GM18508 (cell line): ENCODE measurements around the gene ADGRL3.
"Not testable (repeated sequence)": the region's sequence is repeated elsewhere in the genome, so short reads cannot be mapped to it uniquely, and the experiment has no call there.

ENCODE experiments used
- ATAC-seq: cut with Tn5 transposase; IDR thresholded peaks from one replicate; pipeline ENCODE4 v1.9.1; 2021; ENCODE audit warnings: moderate number of reproducible peaks; ENCODE audit not compliant: insufficient read depth, unreplicated experiment

ADGRL3 gene

GRCh38 chr4:61335241-61335763 lies 135.2 kb downstream of the ADGRL3 start:
- no peak for ATAC-seq

- no peak for ATAC-seq
Measured at GRCh38 chr4:61336488-61336887, 136.4 kb downstream of the ADGRL3 start.

GRCh38 chr4:61336916-61337315 lies 136.8 kb downstream of the ADGRL3 start:
- no peak for ATAC-seq

- ATAC-seq, result no peak
Measured at GRCh38 chr4:61342061-61342460, 141.9 kb downstream of the ADGRL3 start.

GRCh38 chr4:61350932-61351331 lies 150.8 kb downstream of the ADGRL3 start:
- no peak for ATAC-seq

GRCh38 chr4:61356696-61357095 lies 156.6 kb downstream of the ADGRL3 start:
- no peak for ATAC-seq

- ATAC-seq, result no peak
Measured at GRCh38 chr4:61359301-61359700, 159.2 kb downstream of the ADGRL3 start.

- ATAC-seq, result not testable (repeated sequence)
Measured at GRCh38 chr4:61372817-61373216, 172.7 kb downstream of the ADGRL3 start.

- ATAC-seq, result no peak
Measured at GRCh38 chr4:61373901-61374440, 173.8 kb downstream of the ADGRL3 start.

GRCh38 chr4:61374447-61374891 lies 174.3 kb downstream of the ADGRL3 start:
- ATAC-seq, result no peak

- ATAC-seq, result no peak
Measured at GRCh38 chr4:61375301-61375700, 175.2 kb downstream of the ADGRL3 start.

GRCh38 chr4:61376301-61376700 lies 176.2 kb downstream of the ADGRL3 start:
- ATAC-seq, result no peak

GRCh38 chr4:61379406-61379805 lies 179.3 kb downstream of the ADGRL3 start:
- ATAC-seq, result no peak

- ATAC-seq, result no peak
Measured at GRCh38 chr4:61380865-61381264, 180.7 kb downstream of the ADGRL3 start.

- ATAC-seq, result no peak
Measured at GRCh38 chr4:61385256-61385655, 185.1 kb downstream of the ADGRL3 start.

- not testable (repeated sequence) for ATAC-seq
Measured at GRCh38 chr4:61387372-61387771, 187.2 kb downstream of the ADGRL3 start.

GRCh38 chr4:61389640-61390039 lies 189.5 kb downstream of the ADGRL3 start:
- no peak for ATAC-seq

- no peak for ATAC-seq
Measured at GRCh38 chr4:61395754-61396153, 195.6 kb downstream of the ADGRL3 start.

- no peak for ATAC-seq
Measured at GRCh38 chr4:61397174-61397573, 197.0 kb downstream of the ADGRL3 start.

GRCh38 chr4:61400439-61401038 lies 200.4 kb downstream of the ADGRL3 start:
- no peak for ATAC-seq

GRCh38 chr4:61401771-61402170 lies 201.6 kb downstream of the ADGRL3 start:
- no peak for ATAC-seq

GRCh38 chr4:61405307-61405706 lies 205.2 kb downstream of the ADGRL3 start:
- ATAC-seq, result no peak
